GM19455 (cell line): ENCODE measurements around the gene LAMA2.

Experiments used
- ATAC-seq: cut with Tn5 transposase; IDR thresholded peaks from one replicate; pipeline ENCODE4 v1.9.1; 2021; ENCODE audit not compliant: unreplicated experiment

Gene LAMA2

DNA sequence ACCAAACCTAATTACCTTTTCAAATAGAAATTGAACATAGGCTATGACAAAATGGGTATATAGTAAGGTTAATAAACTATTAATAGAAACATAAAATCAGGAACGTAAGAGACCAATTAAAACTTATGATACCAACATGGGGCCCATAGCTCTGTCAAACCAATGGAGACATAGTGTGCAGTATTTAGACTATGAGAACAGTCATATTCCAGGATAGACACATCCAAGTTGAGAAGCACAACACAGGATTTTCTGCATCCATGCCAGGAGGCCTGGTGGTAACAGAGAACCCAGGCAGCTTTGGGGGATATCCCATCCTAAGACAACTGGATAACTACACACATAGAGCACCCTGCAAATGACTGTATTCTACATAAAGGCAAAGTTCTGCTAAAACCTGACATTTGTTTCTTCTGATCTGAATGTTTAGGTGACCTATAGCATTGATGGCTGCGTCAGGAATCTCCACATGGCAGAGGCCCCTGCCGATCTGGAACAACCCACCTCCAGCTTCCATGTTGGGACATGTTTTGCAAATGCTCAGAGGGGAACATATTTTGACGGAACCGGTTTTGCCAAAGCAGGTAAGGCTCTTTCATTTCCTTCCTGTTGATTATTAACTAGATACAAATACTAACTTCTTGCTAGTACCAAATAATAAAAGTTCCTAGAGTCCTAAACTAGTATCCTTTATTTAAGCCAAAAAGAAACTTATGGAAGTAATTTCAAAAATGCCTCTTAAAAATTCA is 624.3 kb downstream of the LAMA2 start:
- no peak for ATAC-seq

DNA sequence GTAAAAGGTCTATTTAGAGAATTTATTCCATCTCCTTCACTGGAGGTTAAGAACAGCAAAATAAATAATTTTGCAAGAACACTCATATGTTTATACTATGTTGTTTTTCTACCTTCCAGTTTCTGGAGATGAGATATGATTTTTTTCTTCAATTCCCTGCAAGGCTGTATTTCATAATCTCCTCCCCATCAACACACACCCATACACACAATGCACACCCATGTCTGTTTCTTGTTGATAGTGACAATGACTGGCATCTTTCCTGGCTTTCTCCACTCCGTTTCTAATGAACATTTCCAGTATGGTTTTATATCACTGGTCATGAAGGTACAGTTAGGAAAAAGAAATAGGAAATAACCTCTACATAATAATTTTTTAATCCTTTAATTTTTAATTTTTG is 624.9 kb downstream of the LAMA2 start:
- ATAC-seq, result no peak

DNA sequence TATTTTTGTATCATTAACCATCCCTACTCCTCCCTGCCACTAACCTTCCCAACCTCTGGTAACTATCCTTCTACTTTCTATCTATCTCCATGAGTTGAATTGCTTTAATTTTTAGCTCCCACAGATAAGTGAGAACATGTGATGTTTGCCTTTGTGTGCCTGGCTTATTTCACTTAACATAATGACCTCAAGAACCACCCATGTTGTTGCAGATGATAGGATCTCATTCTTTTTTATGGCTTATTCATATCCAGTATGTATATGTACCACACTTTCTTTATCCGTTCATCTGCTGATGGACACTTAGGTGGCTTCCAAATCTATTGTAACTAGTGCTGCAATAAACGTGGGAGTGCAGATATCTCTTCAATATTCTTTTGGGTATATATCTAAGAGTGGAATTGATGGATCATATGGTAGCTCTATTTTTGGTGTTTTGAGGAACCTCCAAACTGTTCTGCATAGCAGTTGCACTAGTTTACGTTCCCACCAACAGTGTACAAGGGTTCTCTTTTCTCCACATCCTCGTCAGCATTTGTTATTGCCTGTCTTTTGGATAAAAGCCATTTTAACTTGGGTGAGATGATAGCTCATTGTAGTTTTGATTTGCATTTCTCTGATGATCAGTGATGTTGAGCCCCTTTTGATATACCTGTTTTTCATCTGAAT is 625.7 kb downstream of the LAMA2 start:
- ATAC-seq, result no peak

DNA sequence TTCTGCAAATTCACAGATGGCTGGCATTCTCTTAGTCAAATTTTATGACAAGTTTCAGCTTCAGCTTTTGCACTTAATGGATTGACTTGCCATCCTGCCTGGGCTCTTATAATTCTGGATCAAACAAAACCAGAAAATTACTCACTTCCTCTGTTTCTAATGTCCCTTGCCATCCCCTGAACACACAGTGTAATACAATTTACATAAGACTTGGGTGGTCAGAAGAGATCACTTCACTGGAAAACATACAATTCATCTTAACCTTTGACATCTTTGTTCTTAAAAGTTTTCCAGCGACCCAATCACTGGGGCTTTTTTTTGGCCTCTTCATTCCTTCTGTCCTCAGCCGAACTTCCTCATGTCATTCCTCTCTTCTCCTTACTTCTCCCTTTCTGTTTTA is 628.0 kb downstream of the LAMA2 start:
- no peak for ATAC-seq

DNA sequence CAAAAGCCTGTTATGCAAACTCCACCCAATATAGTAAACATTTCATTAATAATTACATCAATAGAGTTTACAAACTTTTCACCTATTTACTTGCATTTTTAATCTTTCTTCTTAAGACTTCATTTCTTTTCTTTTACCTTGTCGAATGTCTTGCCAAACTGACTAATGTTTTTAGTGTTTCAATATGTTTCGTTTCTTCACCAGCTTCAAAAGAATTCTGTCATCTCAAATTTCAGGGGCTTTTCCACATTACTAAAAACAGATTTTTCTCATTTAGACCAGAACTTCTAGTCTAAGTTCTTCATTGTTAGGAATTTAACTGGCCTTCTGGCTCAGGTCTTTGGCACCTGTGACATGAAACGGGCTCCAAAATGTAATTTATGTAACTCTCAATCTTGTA is 630.5 kb downstream of the LAMA2 start:
- ATAC-seq, result no peak

DNA sequence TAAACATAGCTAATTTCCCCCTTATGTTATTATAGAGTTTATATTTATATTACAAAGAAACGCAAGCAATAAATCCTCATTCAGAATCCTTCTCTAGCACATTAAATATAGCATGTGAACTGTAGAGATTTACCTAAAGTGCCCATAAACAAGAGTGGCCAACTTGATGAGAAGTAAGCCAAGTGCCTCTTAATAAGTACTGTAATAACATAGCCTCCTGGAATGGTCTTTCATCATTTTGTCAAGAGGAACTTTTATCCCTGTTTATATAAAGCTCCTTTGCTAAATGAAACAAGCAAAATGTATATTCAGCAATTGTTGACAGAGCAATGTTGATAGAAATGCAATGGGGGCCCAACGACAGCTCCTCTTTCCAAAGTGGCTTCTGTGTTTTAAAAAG is 632.1 kb downstream of the LAMA2 start:
- no peak for ATAC-seq

DNA sequence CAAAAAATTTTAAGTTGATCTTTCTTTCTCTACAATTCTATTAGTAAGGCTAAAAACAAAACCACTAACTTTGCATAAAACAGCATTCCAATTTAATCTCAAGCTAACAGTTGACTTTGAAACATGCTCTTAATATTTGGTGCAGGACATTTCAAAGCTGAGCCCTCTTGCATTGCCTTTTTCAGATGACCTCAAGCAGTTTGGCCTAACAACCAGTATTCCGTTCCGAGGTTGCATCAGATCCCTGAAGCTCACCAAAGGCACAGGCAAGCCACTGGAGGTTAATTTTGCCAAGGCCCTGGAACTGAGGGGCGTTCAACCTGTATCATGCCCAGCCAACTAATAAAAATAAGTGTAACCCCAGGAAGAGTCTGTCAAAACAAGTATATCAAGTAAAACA is 633.1 kb downstream of the LAMA2 start:
- ATAC-seq, result no peak

DNA sequence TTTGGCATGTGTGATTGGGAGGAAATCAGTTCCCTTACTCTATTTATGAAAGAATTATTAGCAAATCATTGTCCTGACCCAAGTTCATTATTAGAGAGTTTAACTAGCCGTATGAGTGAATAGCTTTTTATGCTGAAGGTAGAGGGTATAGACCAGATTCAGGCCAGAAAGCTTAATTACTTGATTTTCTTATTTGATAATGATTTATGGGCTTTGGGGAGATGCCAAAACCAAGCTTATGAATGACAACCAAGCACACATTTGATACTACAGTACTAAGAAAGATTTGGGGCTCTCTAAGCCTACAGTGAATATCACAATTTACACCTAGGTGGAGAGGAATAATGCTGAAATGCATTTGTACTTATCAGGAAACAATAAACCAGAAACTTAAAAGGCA is 633.8 kb downstream of the LAMA2 start:
- ATAC-seq, result no peak

DNA sequence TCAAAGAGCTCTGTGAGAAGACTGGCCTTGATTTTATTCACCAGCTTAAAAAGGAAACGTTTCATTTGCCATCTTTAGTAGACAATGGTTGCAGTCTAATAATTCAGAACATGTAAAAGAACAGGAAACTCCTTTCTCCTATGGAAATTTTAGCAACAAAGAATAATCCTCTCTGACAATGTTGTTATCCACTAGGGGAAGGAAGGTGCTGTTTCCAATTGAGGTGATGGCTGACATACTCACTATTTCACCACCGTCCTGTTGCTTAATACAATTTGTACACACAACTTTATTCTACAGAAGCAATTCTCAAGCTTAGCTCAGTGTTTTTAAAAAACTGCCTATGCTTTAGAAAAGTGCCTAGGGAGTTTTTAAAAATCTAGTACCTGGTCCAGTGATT is 634.4 kb downstream of the LAMA2 start:
- ATAC-seq, result no peak

GRCh38 chr6:129519750-129520149 is 636.8 kb downstream of the LAMA2 start:
- no peak for ATAC-seq

DNA sequence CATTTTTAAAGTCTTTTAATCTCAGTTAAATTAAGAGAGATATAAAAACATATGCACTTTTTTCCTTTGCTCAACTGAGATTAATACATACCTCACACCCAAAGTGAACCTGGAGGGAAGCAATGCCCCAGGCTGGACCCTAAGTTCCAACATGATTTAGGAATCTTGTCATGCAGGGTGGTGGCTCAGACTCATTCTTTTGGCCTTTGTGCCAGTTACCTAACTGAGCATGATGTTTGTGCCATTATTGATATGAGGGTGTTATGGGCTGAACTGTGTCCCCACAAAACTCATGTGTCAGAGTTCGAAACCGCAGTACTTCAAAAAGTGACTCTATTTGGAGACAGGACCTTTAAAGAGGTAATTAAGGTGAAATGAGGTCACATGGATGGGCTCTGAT is 639.0 kb downstream of the LAMA2 start:
- ATAC-seq, result no peak

DNA sequence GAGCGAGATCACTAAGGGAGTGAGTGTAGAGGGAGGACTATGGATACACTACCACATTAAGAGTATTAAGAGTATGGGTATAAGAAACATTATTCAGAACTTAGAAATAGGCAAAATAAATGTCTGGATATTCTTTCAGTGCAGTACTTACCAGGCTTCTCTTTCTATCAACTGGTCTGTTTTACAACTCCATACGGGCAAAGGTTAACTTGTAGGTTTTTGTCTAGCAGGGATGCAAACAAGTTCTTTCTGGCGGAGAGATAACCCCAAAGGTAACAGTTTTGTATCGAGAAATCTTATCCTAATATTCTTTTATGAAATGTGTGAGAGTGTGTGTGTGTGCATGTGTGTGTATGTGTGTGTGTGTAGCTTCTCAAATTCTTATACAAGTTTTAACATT is 640.9 kb downstream of the LAMA2 start:
- no peak for ATAC-seq

GRCh38 chr6:129525055-129525454 is 642.1 kb downstream of the LAMA2 start:
- ATAC-seq, result no peak

- no peak for ATAC-seq
These were observed 652.0 kb downstream of the LAMA2 start for GRCh38 chr6:129534926-129535325.

- no peak for ATAC-seq
These were observed 653.3 kb downstream of the LAMA2 start for GRCh38 chr6:129536271-129536670.

- ATAC-seq, result no peak
These were observed 656.1 kb downstream of the LAMA2 start for GRCh38 chr6:129539032-129539431.

GRCh38 chr6:129542705-129543104 is 659.8 kb downstream of the LAMA2 start:
- no peak for ATAC-seq

DNA sequence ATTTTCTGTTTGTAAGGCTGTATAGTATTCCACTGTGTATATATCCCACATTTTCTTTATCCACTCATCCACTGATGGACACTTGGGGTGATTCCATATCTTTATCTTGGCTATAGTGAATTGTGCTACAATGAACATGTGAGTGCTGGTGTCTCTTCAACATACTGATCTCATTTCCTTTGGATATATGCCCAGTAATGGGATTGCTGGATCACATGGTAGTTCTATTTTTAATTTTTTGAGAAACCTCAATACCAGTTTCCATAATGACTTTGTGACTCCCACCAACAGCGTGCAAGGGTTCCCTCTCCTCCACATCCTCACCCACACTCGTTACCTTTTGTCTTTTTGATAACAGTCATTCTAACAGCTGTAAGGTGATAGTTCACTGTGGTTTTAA is 661.0 kb downstream of the LAMA2 start:
- ATAC-seq, result no peak

DNA sequence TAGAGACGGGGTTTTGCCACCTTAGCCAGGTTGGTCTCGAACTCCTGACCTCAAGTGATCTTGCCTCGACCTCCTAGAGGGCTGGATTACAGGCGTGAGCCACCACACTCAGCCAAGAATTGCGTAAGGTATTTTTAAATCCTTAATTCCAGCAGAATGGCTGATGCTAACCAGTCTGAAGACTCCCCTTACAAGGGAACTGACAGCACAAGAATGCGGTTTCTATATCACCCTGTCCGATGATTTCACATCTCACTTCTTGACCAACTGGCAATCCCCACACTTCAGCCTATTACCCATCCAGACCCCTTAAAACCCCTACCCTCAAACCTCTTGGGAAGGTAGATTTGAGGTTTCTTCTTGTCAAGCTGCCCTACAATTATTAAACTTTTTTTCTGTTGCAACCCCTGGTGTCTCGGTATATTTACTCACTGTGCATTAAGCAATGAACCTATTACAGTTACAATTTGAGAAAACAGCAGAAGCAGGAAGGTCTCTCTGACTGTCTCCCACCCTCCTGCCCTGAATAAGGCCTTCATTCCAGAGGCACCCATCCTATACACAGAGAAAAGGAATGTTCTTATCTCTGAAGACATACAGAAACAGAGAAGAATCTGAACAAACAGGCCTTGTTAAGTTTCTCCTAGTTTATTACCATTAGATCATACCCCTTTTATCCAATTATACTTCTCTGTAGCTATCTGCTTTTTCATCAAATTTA is 662.1 kb downstream of the LAMA2 start:
- ATAC-seq, result no peak

DNA sequence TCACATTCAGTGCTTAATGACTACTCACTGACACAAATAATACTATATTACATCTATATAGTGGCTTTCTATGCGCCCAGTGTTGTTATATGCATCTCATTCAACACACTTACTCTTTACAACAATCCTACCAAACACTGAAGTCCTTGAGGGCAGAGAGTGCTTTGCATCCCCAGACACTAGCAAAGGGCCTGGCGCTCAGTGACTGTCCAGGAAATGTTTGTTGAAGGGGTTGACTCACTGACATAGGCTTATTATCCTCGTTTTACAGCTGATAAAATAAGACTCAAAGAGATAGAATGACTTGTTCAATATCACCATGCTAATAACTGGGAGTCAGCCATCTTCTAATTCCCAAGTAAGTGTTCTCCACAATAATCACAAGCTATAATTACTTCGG is 663.8 kb downstream of the LAMA2 start:
- no peak for ATAC-seq

- no peak for ATAC-seq
These were observed 668.5 kb downstream of the LAMA2 start for GRCh38 chr6:129551486-129551885.

DNA sequence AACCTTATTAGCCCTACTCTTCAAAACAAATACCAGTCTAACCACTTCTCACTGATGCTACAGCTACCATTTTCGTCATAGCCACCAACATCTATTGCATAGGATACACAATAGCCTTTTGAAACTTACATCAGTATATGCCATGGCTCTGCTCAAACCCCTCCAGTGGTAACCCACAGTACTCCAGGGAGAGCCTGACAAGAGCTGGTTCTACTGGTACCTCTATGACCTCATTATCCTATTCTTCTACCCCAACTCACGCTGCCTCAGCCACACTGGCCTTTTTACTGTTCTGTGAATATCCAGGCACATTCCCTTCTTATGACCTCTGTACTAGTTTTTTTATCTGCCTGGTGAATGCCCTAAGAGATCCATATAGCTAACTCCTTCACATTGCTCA is 669.5 kb downstream of the LAMA2 start:
- ATAC-seq, result no peak
